Measurements from ENCODE around the gene CAMK2N2. TPM values are rescaled to one million over a fixed set of nuclear protein-coding genes. Genes with fewer than 3 reads are reported as not detected.
A peak's percentile ranks its signal among the peaks of the same experiment; 100 is the strongest.

The CAMK2N2 gene
- total RNA-seq, 1 donor from 2014 or later = 2.6 TPM

- H3K27me3 Mint-ChIP-seq (ENCODE audit: low read depth, unreplicated experiment) = peaks cover 64% of the 10 kb centered on the region
- no peak for FAIRE-seq
These were observed 31.8 kb downstream of the CAMK2N2 start, which contains the start of gene VWA5B2 for GRCh38 chr3:184229394-184230080. Gene VWA5B2, plus strand, starts transcription at chr3:184229585. Its CDS starts 944 bp downstream, at chr3:184230529.

GRCh38 chr3:184228376-184229137, 32.8 kb downstream of the CAMK2N2 start:
- Histone ChIP-seq H2AFZ (ENCODE audit: low read depth, low read length) (no peak overlapping the region), H4K20me1 (ENCODE audit: insufficient read depth, low read length) (peaks cover 9% of the 10 kb centered on the region), H3K79me2 (ENCODE audit: insufficient read depth, low read length) (no peaks in the 10 kb centered on the region), H3K9ac (ENCODE audit: low read length) (no peak overlapping the region), H3K27me3 (ENCODE audit: insufficient read depth, low read length) (peaks cover 47% of the 10 kb centered on the region), H3K4me3 (ENCODE audit: insufficient read depth, low read depth, low read length) (no peak overlapping the region), H3K36me3 (ENCODE audit: insufficient read depth, low read length) (no peaks in the 10 kb centered on the region), H3K27ac (ENCODE audit: low read depth, low read length) (no peak overlapping the region), H3K4me1 (ENCODE audit: insufficient read depth, low read length) (peaks cover 13% of the 10 kb centered on the region), H3K4me2 (ENCODE audit: low read length) (peak overlapping the region; percentile 83), H3K9me3 (ENCODE audit: insufficient read depth, low read depth, low read length) (no peaks in the 10 kb centered on the region)
- Mint-ChIP-seq H3K27ac (ENCODE audit: unreplicated experiment) (no peak overlapping the region), H3K4me1 (ENCODE audit: low read depth, unreplicated experiment) (peaks cover 7% of the 10 kb centered on the region), H3K4me3 (ENCODE audit: unreplicated experiment) (peak overlapping the region; percentile 20), H3K9me3 (ENCODE audit: unreplicated experiment) (no peaks in the 10 kb centered on the region), H3K27me3 (ENCODE audit: low read depth, unreplicated experiment) (peaks cover 61% of the 10 kb centered on the region), H3K36me3 (ENCODE audit: low read depth, unreplicated experiment) (no peaks in the 10 kb centered on the region)
- no peak for FAIRE-seq
- TF ChIP-seq EZH2 (IDR thresholded peaks at IDR 0.05; ENCODE audit: insufficient read depth, low read length) (no peak), CTCF (IDR thresholded peaks at IDR 0.05; ENCODE audit: insufficient read depth, low read depth, low read length) (no peak)
- DNase-seq (ENCODE audit: low read depth) = no peak

More at GRCh38 chr3:184229394-184230080, 31.8 kb downstream of the CAMK2N2 start, which contains the start of gene VWA5B2:
- peak; percentile 96 for TF ChIP-seq EZH2 (IDR thresholded peaks at IDR 0.05; ENCODE audit: insufficient read depth, low read length)
- no peak for TF ChIP-seq CTCF (IDR thresholded peaks at IDR 0.05; ENCODE audit: insufficient read depth, low read depth, low read length)
- Histone ChIP-seq H3K9ac (ENCODE audit: low read length) (no peak within 1 kb of the TSS), H3K36me3 (ENCODE audit: insufficient read depth, low read length) (no peaks in the 10 kb centered on the region), H3K4me1 (ENCODE audit: insufficient read depth, low read length) (peaks cover 13% of the 10 kb centered on the region), H2AFZ (ENCODE audit: low read depth, low read length) (peak within 1 kb of the TSS; percentile 80), H3K4me3 (ENCODE audit: insufficient read depth, low read depth, low read length) (peak within 1 kb of the TSS; percentile 37), H3K4me2 (ENCODE audit: low read length) (peak within 1 kb of the TSS; percentile 83), H3K27ac (ENCODE audit: low read depth, low read length) (no peak within 1 kb of the TSS), H4K20me1 (ENCODE audit: insufficient read depth, low read length) (peaks cover 9% of the 10 kb centered on the region), H3K9me3 (ENCODE audit: insufficient read depth, low read depth, low read length) (no peaks in the 10 kb centered on the region), H3K79me2 (ENCODE audit: insufficient read depth, low read length) (no peaks in the 10 kb centered on the region), H3K27me3 (ENCODE audit: insufficient read depth, low read length) (peaks cover 47% of the 10 kb centered on the region)
- Mint-ChIP-seq H3K9me3 (ENCODE audit: unreplicated experiment) (no peaks in the 10 kb centered on the region), H3K4me1 (ENCODE audit: low read depth, unreplicated experiment) (peaks cover 11% of the 10 kb centered on the region), H3K36me3 (ENCODE audit: low read depth, unreplicated experiment) (no peaks in the 10 kb centered on the region), H3K27ac (ENCODE audit: unreplicated experiment) (no peak within 1 kb of the TSS), H3K4me3 (ENCODE audit: unreplicated experiment) (peak within 1 kb of the TSS; percentile 20)
- DNase-seq (ENCODE audit: low read depth) = peak; percentile 15

All from astrocyte (in vitro differentiated cells and primary cell).